Endothelial cell (in vitro differentiated cells): ENCODE results near the gene FXYD2. TPM values are rescaled to one million over a fixed set of nuclear protein-coding genes. Genes with fewer than 3 reads are reported as not detected.
"Not testable (repeated sequence)": the region's sequence is repeated elsewhere in the genome, so short reads cannot be mapped to it uniquely, and the experiment has no call there.

Source experiments
- DNase-seq: peaks from one replicate; pipeline ENCODE4 v3.0.0; 2021; ENCODE audit warnings: low spot score
- H3K27ac Mint-ChIP-seq: one replicate; pipeline ENCODE4 v1.8.0; 2021; ENCODE audit warnings: mixed read lengths, inconsistent platforms; ENCODE audit not compliant: unreplicated experiment
- H3K27me3 Mint-ChIP-seq: one replicate; pipeline ENCODE4 v1.8.0; 2021; ENCODE audit warnings: mild to moderate bottlenecking, moderate library complexity, mixed read lengths, inconsistent platforms; ENCODE audit not compliant: unreplicated experiment
- H3K36me3 Mint-ChIP-seq: one replicate; pipeline ENCODE4 v1.8.0; 2021; ENCODE audit warnings: mild to moderate bottlenecking, low read depth, mixed read lengths, inconsistent platforms; ENCODE audit not compliant: unreplicated experiment
- H3K4me1 Mint-ChIP-seq: one replicate; pipeline ENCODE4 v1.8.0; 2021; ENCODE audit warnings: mild to moderate bottlenecking, mixed read lengths, inconsistent platforms; ENCODE audit not compliant: unreplicated experiment
- H3K4me3 Mint-ChIP-seq: one replicate; pipeline ENCODE4 v1.8.0; 2021; ENCODE audit warnings: mild to moderate bottlenecking, mixed read lengths, inconsistent platforms; ENCODE audit not compliant: unreplicated experiment
- H3K9me3 Mint-ChIP-seq: one replicate; pipeline ENCODE4 v1.8.0; 2021; ENCODE audit warnings: mixed read lengths, inconsistent platforms; ENCODE audit not compliant: unreplicated experiment
- total RNA-seq: library from RNA; stranded (reverse); fragmentation: NEBNext Ultra II Directional; extraction: Animal tissue kit (Norgen Biotek cat#: 25700); gene quantifications from one replicate; pipeline ENCODE4 v1.2.1, GENCODE V29; 2021; ENCODE audit not compliant: unreplicated experiment
- TF ChIP-seq, protein P1 (sequence below): fragments of 200-600 bp; sonication (generic); IDR thresholded peaks from one replicate; pipeline ENCODE4 v1.5.0; 2021; ENCODE audit warnings: antibody characterized with exemption; ENCODE audit not compliant: unreplicated experiment

FXYD2 gene
- total RNA-seq, 1 donor from 2014 or later, result not detected

DNA sequence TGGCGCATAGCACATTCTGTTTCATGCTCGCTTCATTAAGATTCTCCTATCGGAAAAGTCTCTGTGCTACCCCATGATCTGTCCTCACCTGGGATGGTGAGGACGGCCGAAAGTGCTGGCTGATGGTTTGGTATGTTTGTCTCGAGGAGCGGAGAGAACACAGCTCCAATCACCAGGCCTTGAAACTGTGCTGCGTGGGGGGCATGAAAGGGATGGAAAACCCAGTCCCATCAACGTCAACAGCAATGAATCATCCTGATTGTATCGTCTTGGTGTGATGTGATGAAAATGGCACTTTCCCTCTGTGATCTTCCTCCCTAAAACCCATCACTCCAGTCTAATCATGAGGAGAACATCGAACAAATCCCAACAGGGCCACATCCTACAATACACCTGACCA, 43.5 kb upstream of the FXYD2 start:
- TF ChIP-seq, protein P1, sequence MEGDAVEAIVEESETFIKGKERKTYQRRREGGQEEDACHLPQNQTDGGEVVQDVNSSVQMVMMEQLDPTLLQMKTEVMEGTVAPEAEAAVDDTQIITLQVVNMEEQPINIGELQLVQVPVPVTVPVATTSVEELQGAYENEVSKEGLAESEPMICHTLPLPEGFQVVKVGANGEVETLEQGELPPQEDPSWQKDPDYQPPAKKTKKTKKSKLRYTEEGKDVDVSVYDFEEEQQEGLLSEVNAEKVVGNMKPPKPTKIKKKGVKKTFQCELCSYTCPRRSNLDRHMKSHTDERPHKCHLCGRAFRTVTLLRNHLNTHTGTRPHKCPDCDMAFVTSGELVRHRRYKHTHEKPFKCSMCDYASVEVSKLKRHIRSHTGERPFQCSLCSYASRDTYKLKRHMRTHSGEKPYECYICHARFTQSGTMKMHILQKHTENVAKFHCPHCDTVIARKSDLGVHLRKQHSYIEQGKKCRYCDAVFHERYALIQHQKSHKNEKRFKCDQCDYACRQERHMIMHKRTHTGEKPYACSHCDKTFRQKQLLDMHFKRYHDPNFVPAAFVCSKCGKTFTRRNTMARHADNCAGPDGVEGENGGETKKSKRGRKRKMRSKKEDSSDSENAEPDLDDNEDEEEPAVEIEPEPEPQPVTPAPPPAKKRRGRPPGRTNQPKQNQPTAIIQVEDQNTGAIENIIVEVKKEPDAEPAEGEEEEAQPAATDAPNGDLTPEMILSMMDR, result no peak
- H3K36me3 Mint-ChIP-seq, result no peaks in the 10 kb centered on the region
- no peak for DNase-seq
- peaks cover 2% of the 10 kb centered on the region for H3K4me1 Mint-ChIP-seq
- H3K27ac Mint-ChIP-seq, result no peak overlapping the region
- H3K27me3 Mint-ChIP-seq, result peaks cover 3% of the 10 kb centered on the region
- H3K4me3 Mint-ChIP-seq, result no peak overlapping the region
- H3K9me3 Mint-ChIP-seq, result no peaks in the 10 kb centered on the region

- DNase-seq, result no peak
- Mint-ChIP-seq H3K27ac (no peak overlapping the region), H3K4me1 (peaks cover 17% of the 10 kb centered on the region), H3K4me3 (no peak overlapping the region), H3K27me3 (peaks cover 3% of the 10 kb centered on the region), H3K36me3 (no peaks in the 10 kb centered on the region), H3K9me3 (no peaks in the 10 kb centered on the region)
- TF ChIP-seq, protein P1, result no peak
Observed at GRCh38 chr11:117866526-117866925, 42.0 kb upstream of the FXYD2 start.

GRCh38 chr11:117865546-117865945, 41.0 kb upstream of the FXYD2 start:
- H3K9me3 Mint-ChIP-seq, H3K27me3 Mint-ChIP-seq, DNase-seq, H3K4me3 Mint-ChIP-seq, H3K27ac Mint-ChIP-seq, H3K36me3 Mint-ChIP-seq: not testable (repeated sequence)
- peaks cover 26% of the 10 kb centered on the region for H3K4me1 Mint-ChIP-seq

DNA sequence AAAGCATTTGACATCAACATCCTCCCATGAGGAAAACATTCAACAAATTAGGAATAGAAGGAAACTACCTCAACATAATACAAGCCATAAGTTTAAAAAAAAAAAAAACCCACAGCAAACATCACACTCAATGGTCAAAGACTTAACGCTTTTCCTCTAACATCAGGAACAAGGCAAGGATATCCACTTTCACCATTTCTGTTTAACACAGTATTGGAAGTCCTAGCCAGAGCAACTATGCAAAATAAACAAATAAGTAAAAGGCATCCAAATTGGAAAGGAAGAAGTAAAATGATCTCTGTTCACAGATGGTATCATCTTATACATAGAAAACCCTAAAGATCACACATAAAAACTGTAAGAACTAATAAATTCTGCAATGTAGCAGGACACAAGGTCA, 38.8 kb upstream of the FXYD2 start:
- TF ChIP-seq, protein P1, result no peak
- H3K4me3 Mint-ChIP-seq, result no peak overlapping the region

DNA sequence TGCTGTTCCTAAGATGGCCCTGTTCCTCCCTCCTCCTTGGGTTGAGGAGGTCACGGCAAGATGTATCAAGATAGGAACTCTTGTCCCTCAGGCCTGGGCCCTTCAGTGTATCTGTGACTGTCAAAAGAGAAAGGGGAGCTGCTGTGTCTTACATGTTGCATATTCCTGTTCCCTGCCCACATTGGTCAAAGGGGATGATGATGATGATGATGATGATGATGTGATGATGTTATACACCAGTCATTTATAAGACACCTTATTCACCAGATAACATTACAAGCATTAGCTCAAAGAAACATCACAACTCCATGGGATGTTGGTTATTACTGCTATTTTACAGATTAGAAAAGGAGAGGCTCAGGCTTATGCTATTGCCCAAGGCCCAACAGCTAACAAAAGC, 38.2 kb upstream of the FXYD2 start:
- TF ChIP-seq, protein P1, result no peak
- Mint-ChIP-seq H3K27ac (peak overlapping the region; percentile 61), H3K9me3 (no peaks in the 10 kb centered on the region)

More for the DNA sequence above, 38.8 kb upstream of the FXYD2 start:
- Mint-ChIP-seq H3K36me3 (no peaks in the 10 kb centered on the region), H3K4me1 (peaks cover 26% of the 10 kb centered on the region), H3K27me3 (peaks cover 5% of the 10 kb centered on the region), H3K9me3 (no peaks in the 10 kb centered on the region), H3K27ac (no peak overlapping the region)
- DNase-seq, result no peak

More for the DNA sequence above, 38.2 kb upstream of the FXYD2 start:
- no peak for DNase-seq
- Mint-ChIP-seq H3K4me3 (no peak overlapping the region), H3K36me3 (no peaks in the 10 kb centered on the region), H3K4me1 (peaks cover 26% of the 10 kb centered on the region), H3K27me3 (peaks cover 9% of the 10 kb centered on the region)
